Testis (tissue), 2 donors: ENCODE data around the gene SOX6.

Experiments
- POLR2A ChIP-seq: fragments of 450-650 bp; IDR thresholded peaks from one replicate; pipeline ENCODE4 v1.6.1; 2017; ENCODE audit warnings: antibody characterized with exemption, mild to moderate bottlenecking, moderate library complexity
- TF ChIP-seq, protein P1 (sequence below), 3 experiments: fragments of 450-650 bp in 2 of 3; fragments of 200-600 bp in 1 of 3; sonication (generic) in 1 of 3; IDR thresholded peaks; one replicate each; pipeline ENCODE4 v1.5.1; 2016 to 2019; ENCODE audit warnings: antibody characterized with exemption in 3 of 3, mild to moderate bottlenecking in 2 of 3, moderate library complexity in 1 of 3

DNA sequence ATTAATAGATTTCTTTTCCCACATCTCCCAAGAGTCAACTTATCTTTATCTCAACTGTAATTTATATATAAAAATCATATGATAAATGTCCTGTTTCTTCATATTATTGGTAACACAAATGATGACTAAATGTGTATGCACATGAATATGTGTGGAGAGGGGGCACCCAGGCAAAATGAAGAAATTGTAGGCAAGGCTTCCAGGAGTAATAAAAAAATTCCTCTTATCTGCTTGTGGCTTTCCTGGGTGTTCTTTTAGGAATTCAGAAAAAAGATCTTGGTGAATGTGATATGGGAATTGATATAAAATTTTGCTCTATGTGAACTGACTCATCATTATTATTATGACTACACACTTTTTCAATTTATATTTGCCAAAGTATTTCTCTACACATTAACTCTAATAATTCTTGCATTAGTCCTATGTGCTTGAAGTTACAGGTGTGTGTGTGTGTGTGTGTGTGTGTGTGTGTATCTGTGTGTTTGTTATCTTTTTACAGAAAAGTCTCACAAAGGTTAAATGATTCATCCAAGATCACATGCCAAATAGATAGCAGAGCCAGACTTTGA is 197.8 kb downstream of the SOX6 start:
- TF ChIP-seq, protein P1, sequence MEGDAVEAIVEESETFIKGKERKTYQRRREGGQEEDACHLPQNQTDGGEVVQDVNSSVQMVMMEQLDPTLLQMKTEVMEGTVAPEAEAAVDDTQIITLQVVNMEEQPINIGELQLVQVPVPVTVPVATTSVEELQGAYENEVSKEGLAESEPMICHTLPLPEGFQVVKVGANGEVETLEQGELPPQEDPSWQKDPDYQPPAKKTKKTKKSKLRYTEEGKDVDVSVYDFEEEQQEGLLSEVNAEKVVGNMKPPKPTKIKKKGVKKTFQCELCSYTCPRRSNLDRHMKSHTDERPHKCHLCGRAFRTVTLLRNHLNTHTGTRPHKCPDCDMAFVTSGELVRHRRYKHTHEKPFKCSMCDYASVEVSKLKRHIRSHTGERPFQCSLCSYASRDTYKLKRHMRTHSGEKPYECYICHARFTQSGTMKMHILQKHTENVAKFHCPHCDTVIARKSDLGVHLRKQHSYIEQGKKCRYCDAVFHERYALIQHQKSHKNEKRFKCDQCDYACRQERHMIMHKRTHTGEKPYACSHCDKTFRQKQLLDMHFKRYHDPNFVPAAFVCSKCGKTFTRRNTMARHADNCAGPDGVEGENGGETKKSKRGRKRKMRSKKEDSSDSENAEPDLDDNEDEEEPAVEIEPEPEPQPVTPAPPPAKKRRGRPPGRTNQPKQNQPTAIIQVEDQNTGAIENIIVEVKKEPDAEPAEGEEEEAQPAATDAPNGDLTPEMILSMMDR (IDR thresholded peaks at IDR 0.05) = no peak
- TF ChIP-seq POLR2A = no peak
